ENCODE results near the gene MRGPRE. TPM values are rescaled to one million over a fixed set of nuclear protein-coding genes. Genes with fewer than 3 reads are reported as not detected.

Gene MRGPRE
- total and polyA plus RNA-seq, 4 experiments from 2014 or later: not detected

DNA sequence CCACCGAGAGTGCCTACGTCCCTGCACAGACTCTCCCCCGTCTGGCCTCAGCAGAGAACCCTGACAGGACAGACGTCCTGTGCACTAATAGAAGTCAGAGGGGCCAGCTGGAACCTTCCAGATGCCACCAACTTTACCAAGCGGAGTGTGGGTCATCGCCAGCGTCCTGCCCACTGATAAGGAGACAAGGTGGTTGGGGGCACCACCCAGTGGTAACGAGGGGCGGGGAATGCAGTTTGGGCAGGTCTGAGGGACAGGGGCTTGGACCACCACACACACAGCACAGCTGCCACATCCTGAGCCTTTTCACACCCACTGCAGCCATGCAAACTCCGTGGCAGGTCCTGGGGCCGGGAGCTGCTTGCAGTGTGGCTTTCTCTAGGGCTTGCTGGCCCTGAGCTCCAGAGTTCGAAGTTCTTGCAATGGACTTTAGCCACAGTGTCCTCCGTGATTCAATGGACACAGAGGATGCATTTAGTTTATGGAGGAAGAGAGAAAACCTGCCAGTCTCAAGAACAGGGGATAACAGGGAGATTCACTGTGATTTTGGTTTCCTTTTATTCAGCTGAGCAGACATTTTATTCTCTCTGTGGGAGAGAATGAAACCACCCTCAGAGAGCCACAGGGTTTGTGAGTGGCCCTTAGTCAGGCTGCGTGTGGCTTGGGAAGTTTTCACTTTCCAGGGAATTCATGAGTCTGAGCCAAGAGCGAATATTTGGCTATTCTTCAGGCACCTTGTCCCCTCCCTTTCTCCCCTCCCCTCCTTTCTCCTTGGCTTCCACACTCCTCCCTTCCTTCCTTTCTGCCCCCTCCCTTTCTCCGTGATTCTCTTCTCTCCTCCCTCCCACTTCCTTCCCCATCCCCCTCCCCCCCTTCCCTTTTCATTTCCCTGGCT, 26.7 kb downstream of the MRGPRE start:
- Histone ChIP-seq H3K4me1 (ENCODE audit: insufficient read depth, low read length) (no peaks in the 10 kb centered on the region), H3K9me3 (ENCODE audit: control insufficient read depth in 1 of 2, low read length in 2 of 2) (no peaks in the 10 kb centered on the region), H3K36me3 (ENCODE audit: insufficient read depth, low read length) (no peaks in the 10 kb centered on the region), H3K27me3 (ENCODE audit: insufficient read depth, low read length) (no peaks in the 10 kb centered on the region), H3K27ac (ENCODE audit: low read depth, low read length) (no peak overlapping the region), H3K4me3 (ENCODE audit: low read length in 2 of 2) (no peak overlapping the region)
- peaks cover 0 to 3% (median 0%) of the 10 kb centered on the region in 8 donors for H3K9me3 Mint-ChIP-seq
- peak overlapping the region in 1 of 7 donors; percentile 30 for H3K27ac Mint-ChIP-seq
- peaks cover 8 to 16% of the 10 kb centered on the region in 2 donors for H3K27me3 Mint-ChIP-seq
- H3K4me3 Mint-ChIP-seq: no peak overlapping the region
- intact Hi-C loops (cut with micrococcal nuclease): no loop called here
- POLR2A ChIA-PET (ENCODE audit: partially characterized antibody): no interaction called here
- no peaks in the 10 kb centered on the region for H3K36me3 Mint-ChIP-seq
- no peak for DNase-seq
- peaks cover 0 to 5% (median 0%) of the 10 kb centered on the region in 4 donors for H3K4me1 Mint-ChIP-seq
- CTCF ChIA-PET (ENCODE audit: partially characterized antibody): no interaction called here

DNA sequence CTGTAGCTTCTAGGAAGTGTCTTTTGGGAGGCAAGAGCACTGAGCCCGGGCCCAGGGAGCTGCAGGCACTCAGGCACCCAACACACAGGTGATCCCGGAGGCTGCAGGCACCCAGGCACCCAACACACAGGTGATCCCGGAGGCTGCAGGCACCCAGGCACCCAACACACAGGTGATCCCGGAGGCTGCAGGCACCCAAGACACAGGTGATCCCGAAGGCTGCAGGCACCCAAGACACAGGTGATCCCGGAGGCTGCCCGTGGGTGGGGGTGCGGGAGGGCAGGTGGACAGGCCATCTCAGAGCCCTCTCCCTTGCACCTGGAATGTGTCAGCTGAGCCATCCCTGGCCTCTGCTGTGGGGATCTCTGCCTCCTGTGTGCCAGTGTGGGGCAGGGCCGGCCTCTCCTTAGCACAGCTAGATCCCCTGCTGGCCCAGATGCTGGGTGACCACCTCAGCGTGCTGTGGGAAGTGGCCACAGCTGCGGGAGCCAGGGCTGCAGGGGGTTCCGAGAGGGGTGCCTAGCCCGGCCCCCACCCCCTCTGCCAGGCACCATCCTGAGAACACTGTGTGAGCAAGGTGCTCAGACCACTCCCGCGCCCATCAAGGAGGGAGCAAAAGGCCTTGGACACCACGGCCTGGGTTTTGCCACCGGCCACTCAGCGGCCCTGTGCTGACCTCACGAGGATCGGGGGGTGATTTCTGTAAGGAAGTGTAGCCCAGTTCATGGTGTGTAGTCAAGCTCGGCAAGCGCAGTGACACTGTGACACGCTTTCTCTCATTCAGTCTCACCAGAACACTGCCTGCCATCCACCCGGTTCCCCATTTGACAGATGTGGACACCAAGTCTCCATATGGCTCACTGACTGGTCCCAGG, 27.8 kb downstream of the MRGPRE start:
- CTCF ChIA-PET (ENCODE audit: partially characterized antibody): no interaction called here
- Histone ChIP-seq H3K27me3 (ENCODE audit: insufficient read depth, low read length) (no peaks in the 10 kb centered on the region), H3K4me1 (ENCODE audit: insufficient read depth, low read length) (no peaks in the 10 kb centered on the region), H3K36me3 (ENCODE audit: insufficient read depth, low read length) (no peaks in the 10 kb centered on the region), H3K27ac (ENCODE audit: low read depth, low read length) (no peak overlapping the region), H3K9me3 (ENCODE audit: control insufficient read depth in 1 of 2, low read length in 2 of 2) (no peaks in the 10 kb centered on the region), H3K4me3 (ENCODE audit: low read length in 2 of 2) (no peak overlapping the region)
- no peak overlapping the region for H3K4me3 Mint-ChIP-seq
- H3K27ac Mint-ChIP-seq: no peak overlapping the region
- DNase-seq: no peak
- peaks cover 8 to 16% of the 10 kb centered on the region in 2 donors for H3K27me3 Mint-ChIP-seq
- peaks cover 0 to 5% (median 0%) of the 10 kb centered on the region in 4 donors for H3K4me1 Mint-ChIP-seq
- H3K36me3 Mint-ChIP-seq: no peaks in the 10 kb centered on the region
- POLR2A ChIA-PET (ENCODE audit: partially characterized antibody): no interaction called here
- H3K9me3 Mint-ChIP-seq: peaks cover 0 to 3% (median 0%) of the 10 kb centered on the region in 8 donors
- intact Hi-C loops (cut with micrococcal nuclease): no loop called here

DNA sequence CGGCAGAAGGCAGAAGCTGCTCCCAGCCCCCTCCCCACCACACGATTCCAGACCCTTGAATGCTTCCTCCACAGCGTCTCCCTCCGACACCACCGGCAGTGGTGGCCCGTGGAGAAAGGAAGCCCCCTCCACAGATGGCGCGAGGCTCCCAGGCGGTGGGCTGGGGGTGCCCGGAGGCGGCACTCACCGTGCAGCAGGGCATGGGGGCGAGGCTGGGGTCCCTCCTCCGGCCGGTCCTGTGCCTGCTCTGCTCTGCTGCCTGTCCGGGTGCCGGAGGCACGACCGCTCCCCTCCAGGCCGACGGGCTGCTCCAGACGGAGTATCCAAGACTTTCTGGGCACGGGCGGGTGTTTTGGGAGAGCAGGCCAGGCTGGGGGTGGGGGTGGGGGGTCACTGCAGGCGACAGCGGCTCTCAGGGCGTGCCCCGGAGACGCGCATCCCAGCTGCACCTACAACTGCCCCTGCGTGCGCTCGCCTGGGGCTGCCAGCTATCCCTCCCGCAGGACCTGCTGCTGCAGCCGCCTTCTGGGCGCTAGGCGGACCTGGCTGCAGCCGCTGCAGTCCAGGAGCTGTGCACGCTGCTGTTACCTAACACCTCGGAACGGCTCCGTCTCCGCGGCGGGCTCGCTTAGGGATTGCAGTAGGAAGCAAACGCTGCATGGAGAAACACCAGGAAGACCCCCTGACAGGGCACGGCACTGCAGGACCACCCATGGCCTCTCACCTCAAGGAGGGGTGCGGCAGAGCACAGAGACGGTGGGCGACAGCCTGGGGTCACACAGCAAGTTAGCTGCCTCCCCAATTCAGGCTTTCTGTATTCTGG, 28.8 kb downstream of the MRGPRE start:
- ChIA-PET POLR2A (ENCODE audit: partially characterized antibody) (no interaction called here), CTCF (ENCODE audit: partially characterized antibody) (no interaction called here)
- Histone ChIP-seq H3K4me3 (ENCODE audit: low read length in 2 of 2) (no peak overlapping the region), H3K27ac (ENCODE audit: low read depth, low read length) (no peak overlapping the region), H3K4me1 (ENCODE audit: insufficient read depth, low read length) (no peaks in the 10 kb centered on the region), H3K27me3 (ENCODE audit: insufficient read depth, low read length) (no peaks in the 10 kb centered on the region), H3K9me3 (ENCODE audit: control insufficient read depth in 1 of 2, low read length in 2 of 2) (no peaks in the 10 kb centered on the region), H3K36me3 (ENCODE audit: insufficient read depth, low read length) (no peaks in the 10 kb centered on the region)
- Mint-ChIP-seq H3K9me3 (no peaks in the 10 kb centered on the region), H3K27me3 (peaks cover 8 to 16% of the 10 kb centered on the region in 2 donors), H3K36me3 (no peaks in the 10 kb centered on the region), H3K4me3 (no peak overlapping the region), H3K4me1 (peaks cover 0 to 5% (median 0%) of the 10 kb centered on the region in 4 donors), H3K27ac (no peak overlapping the region)
- no peak for DNase-seq
- intact Hi-C loops (cut with micrococcal nuclease): no loop called here

DNA sequence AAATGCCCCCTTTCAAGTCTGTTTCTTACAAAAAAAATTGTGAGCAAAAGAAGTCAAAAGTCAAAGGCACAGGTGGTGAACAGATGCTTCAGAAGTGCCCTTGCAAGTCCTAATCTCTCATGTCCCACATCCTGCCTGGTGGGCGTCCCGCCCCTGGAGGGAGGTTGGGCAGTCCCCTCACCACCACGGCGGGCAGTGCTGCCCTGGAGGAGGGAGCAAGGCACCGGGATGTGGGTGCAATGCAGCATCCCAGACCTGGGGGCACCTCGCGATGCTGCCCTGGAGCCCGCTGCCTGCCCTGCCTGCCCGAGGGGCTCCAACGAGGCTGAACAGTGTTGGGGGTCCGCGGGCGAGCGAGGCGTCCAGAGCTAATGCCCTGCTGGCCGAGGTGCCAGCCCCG, 29.5 kb downstream of the MRGPRE start:
- Histone ChIP-seq H3K27ac (ENCODE audit: low read depth, low read length) (no peak overlapping the region), H3K36me3 (ENCODE audit: insufficient read depth, low read length) (no peaks in the 10 kb centered on the region), H3K4me3 (ENCODE audit: low read length in 2 of 2) (no peak overlapping the region), H3K9me3 (ENCODE audit: control insufficient read depth in 1 of 2, low read length in 2 of 2) (no peaks in the 10 kb centered on the region), H3K4me1 (ENCODE audit: insufficient read depth, low read length) (no peaks in the 10 kb centered on the region), H3K27me3 (ENCODE audit: insufficient read depth, low read length) (no peaks in the 10 kb centered on the region)
- no peaks in the 10 kb centered on the region for H3K9me3 Mint-ChIP-seq
- peaks cover 8 to 16% of the 10 kb centered on the region in 2 donors for H3K27me3 Mint-ChIP-seq
- no peak overlapping the region for H3K4me3 Mint-ChIP-seq
- H3K4me1 Mint-ChIP-seq: peaks cover 0 to 5% (median 0%) of the 10 kb centered on the region in 4 donors
- no peaks in the 10 kb centered on the region for H3K36me3 Mint-ChIP-seq
- H3K27ac Mint-ChIP-seq: peak overlapping the region in 1 of 7 donors; percentile 70
- no peak for DNase-seq
- CTCF ChIA-PET (ENCODE audit: partially characterized antibody): no interaction called here
- POLR2A ChIA-PET (ENCODE audit: partially characterized antibody): no interaction called here
- intact Hi-C loops (cut with micrococcal nuclease): no loop called here

DNA sequence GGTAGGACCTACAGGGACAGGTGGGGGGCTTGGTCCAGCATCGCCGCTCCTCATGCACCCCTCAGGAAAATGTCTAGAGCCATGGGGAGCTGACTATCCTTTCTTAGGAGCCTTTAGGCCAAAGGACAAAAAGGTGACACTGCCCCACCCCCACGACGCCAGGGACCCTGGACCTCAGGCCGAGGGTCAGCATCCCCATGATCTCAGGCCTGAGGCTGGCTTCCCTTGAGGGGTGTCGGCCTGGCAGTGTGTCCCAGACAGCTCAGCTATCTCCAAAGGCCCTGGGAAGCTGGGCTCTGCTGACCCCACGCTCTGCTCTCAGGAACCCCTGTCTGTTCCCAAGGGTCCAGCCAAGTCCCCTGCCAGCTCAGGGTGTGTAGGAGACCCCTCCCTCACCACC, 29.9 kb downstream of the MRGPRE start:
- peaks cover 0 to 5% (median 0%) of the 10 kb centered on the region in 4 donors for H3K4me1 Mint-ChIP-seq
- H3K27me3 Mint-ChIP-seq: peaks cover 8 to 16% of the 10 kb centered on the region in 2 donors
- no peaks in the 10 kb centered on the region for H3K9me3 ChIP-seq (ENCODE audit: control insufficient read depth in 1 of 2, low read length in 2 of 2)
- CTCF ChIA-PET (ENCODE audit: partially characterized antibody): no interaction called here
- POLR2A ChIA-PET (ENCODE audit: partially characterized antibody): no interaction called here
- H3K36me3 ChIP-seq (ENCODE audit: insufficient read depth, low read length): no peaks in the 10 kb centered on the region
- H3K4me3 ChIP-seq (ENCODE audit: low read length in 2 of 2): no peak overlapping the region
- H3K27ac Mint-ChIP-seq: no peak overlapping the region
- no peaks in the 10 kb centered on the region for H3K27me3 ChIP-seq (ENCODE audit: insufficient read depth, low read length)
- no peaks in the 10 kb centered on the region for H3K36me3 Mint-ChIP-seq
- no peak overlapping the region for H3K27ac ChIP-seq (ENCODE audit: low read depth, low read length)
- no peak overlapping the region for H3K4me3 Mint-ChIP-seq
- DNase-seq: no peak
- H3K9me3 Mint-ChIP-seq: no peaks in the 10 kb centered on the region
- H3K4me1 ChIP-seq (ENCODE audit: insufficient read depth, low read length): no peaks in the 10 kb centered on the region
- intact Hi-C loops (cut with micrococcal nuclease): no loop called here

DNA sequence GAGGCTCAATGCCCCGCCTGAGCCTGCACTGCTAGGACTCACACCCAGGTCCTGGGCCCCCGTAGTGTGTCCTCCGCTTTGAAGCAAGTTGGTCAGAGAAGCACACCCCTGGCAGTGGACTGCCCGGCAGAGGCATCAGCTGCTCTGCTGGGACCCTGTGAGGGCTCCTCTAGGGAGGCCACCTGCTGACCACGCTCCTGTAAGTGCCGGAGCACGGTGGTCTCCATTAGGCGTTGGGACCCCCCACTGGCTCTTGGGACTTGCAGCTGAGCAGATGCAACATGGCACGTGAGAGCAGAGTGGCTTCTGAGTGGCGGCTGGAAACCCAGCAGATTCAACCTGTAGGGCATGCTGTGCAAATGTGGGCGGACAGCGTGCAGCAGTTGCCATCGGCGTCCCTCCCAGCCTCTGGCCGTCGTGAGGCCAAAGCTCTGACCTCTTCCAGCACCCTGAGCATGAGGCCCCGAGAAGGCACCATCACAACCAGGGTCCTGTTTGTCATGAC, 30.5 kb downstream of the MRGPRE start:
- H3K9me3 ChIP-seq (ENCODE audit: control insufficient read depth in 1 of 2, low read length in 2 of 2): no peaks in the 10 kb centered on the region
- Mint-ChIP-seq H3K9me3 (no peaks in the 10 kb centered on the region), H3K4me1 (peaks cover 0 to 5% (median 0%) of the 10 kb centered on the region in 4 donors), H3K27me3 (peaks cover 8 to 16% of the 10 kb centered on the region in 2 donors), H3K27ac (no peak overlapping the region), H3K36me3 (no peaks in the 10 kb centered on the region), H3K4me3 (no peak overlapping the region)
- H3K36me3 ChIP-seq (ENCODE audit: insufficient read depth, low read length): no peaks in the 10 kb centered on the region
- no peak overlapping the region for H3K27ac ChIP-seq (ENCODE audit: low read depth, low read length)
- POLR2A ChIA-PET (ENCODE audit: partially characterized antibody): no interaction called here
- no peaks in the 10 kb centered on the region for H3K4me1 ChIP-seq (ENCODE audit: insufficient read depth, low read length)
- no peak overlapping the region for H3K4me3 ChIP-seq (ENCODE audit: low read length in 2 of 2)
- intact Hi-C loops (cut with micrococcal nuclease): no loop called here
- no peaks in the 10 kb centered on the region for H3K27me3 ChIP-seq (ENCODE audit: insufficient read depth, low read length)
- DNase-seq: no peak
- CTCF ChIA-PET (ENCODE audit: partially characterized antibody): no interaction called here
